SK-N-SH (cell line): ENCODE data around the gene ANK3. TPM values are rescaled to one million over a fixed set of nuclear protein-coding genes. Genes with fewer than 3 reads are reported as not detected.
A peak's percentile ranks its signal among the peaks of the same experiment; 100 is the strongest.

Source experiments
- CTCF ChIA-PET: fragments of 300-600, 350-600 bp; formaldehyde crosslinking; extraction: SDS; loops from one replicate; lab custom pipeline; 2021; lab: Yijun Ruan, JAX
- POLR2A ChIA-PET: fragments of 350-600 bp; sonication (Branson Sonifier 250); formaldehyde crosslinking; extraction: SDS; loops from one replicate; lab custom pipeline; 2020; ENCODE audit warnings: antibody characterized with exemption, inconsistent platforms; lab: Yijun Ruan, JAX
- DNase-seq: peaks from one replicate; pipeline ENCODE4 v3.0.0; 2012
- H2AFZ ChIP-seq: fragments of 200-600 bp; sonication (generic); 2 replicates; pipeline ENCODE4 v1.8.1; 2016; ENCODE audit warnings: antibody characterized with exemption, mild to moderate bottlenecking, low read depth
- H3F3A ChIP-seq: fragments of 200-600 bp; sonication (generic); replicated peaks from 2 replicates; pipeline ENCODE3; 2016; ENCODE audit warnings: antibody characterized with exemption, mild to moderate bottlenecking; ENCODE audit not compliant: insufficient read depth
- H3K27ac ChIP-seq, 2 experiments: fragments of 200-500 bp in 1 of 2; fragments of 200-600 bp in 1 of 2; sonication (Bioruptor generic) in 1 of 2; sonication (generic), shearing (Covaris generic) in 1 of 2; 2 replicates each; pipeline versions ENCODE4 v1.5.1 to v1.6.1; 2014 to 2016; ENCODE audit warnings: low read depth in 2 of 2, inconsistent platforms in 1 of 2, low read length in 1 of 2, mild to moderate bottlenecking in 1 of 2, mixed read lengths in 1 of 2
- H3K27me3 ChIP-seq: fragments of 200-600 bp; sonication (generic), shearing (Covaris generic); 2 replicates; pipeline ENCODE4 v1.6.1; 2016; ENCODE audit warnings: mixed run types; ENCODE audit not compliant: insufficient read depth
- H3K36me3 ChIP-seq, 2 experiments: fragments of 200-500 bp in 1 of 2; fragments of 200-600 bp in 1 of 2; sonication (Bioruptor generic) in 1 of 2; sonication (generic) in 1 of 2; replicated peaks in 1 of 2; 2 replicates each; pipeline versions ENCODE3 to v1.5.1; 2014 to 2016; ENCODE audit warnings: low read length in 1 of 2, mild to moderate bottlenecking in 1 of 2; ENCODE audit not compliant: insufficient read depth in 2 of 2, control insufficient read depth in 1 of 2
- H3K4me1 ChIP-seq, 2 experiments: fragments of 200-500 bp in 1 of 2; fragments of 200-600 bp in 1 of 2; sonication (Bioruptor generic) in 1 of 2; sonication (generic), shearing (Covaris generic) in 1 of 2; 2 replicates each; pipeline versions ENCODE4 v1.5.1 to v1.6.1; 2014 to 2016; ENCODE audit warnings: low read depth in 1 of 2, low read length in 1 of 2, mixed run types in 1 of 2; ENCODE audit not compliant: insufficient read depth in 2 of 2, control insufficient read depth in 1 of 2
- H3K4me2 ChIP-seq: fragments of 200-600 bp; sonication (generic), shearing (Covaris generic); 2 replicates; pipeline ENCODE4 v1.6.1; 2017; ENCODE audit warnings: mixed run types
- H3K4me3 ChIP-seq, 2 experiments: fragments of 200-500 bp in 1 of 2; fragments of 200-600 bp in 1 of 2; sonication (Bioruptor generic) in 1 of 2; sonication (generic), shearing (Covaris generic) in 1 of 2; 2 replicates each; pipeline versions ENCODE4 v1.5.1 to v1.8.1; 2014 to 2016; ENCODE audit warnings: low read depth in 2 of 2, inconsistent platforms in 1 of 2, low read length in 1 of 2, mild to moderate bottlenecking in 1 of 2, mixed read lengths in 1 of 2, moderate library complexity in 1 of 2
- H3K79me2 ChIP-seq: fragments of 200-600 bp; sonication (generic); 2 replicates; pipeline ENCODE4 v1.8.1; 2017; ENCODE audit warnings: mild to moderate bottlenecking; ENCODE audit not compliant: insufficient read depth
- H3K9ac ChIP-seq: fragments of 200-600 bp; sonication (generic); 2 replicates; pipeline ENCODE4 v1.6.1; 2017; ENCODE audit warnings: mixed run types
- H3K9me2 ChIP-seq: fragments of 200-600 bp; sonication (generic); 2 replicates; pipeline ENCODE4 v1.6.1; 2017; ENCODE audit warnings: mixed run types
- H3K9me3 ChIP-seq: fragments of 200-600 bp; sonication (generic); 2 replicates; pipeline ENCODE4 v1.6.1; 2017; ENCODE audit warnings: mixed run types, mild to moderate bottlenecking, moderate library complexity
- H4K20me1 ChIP-seq: fragments of 200-600 bp; sonication (generic); 2 replicates; pipeline ENCODE4 v1.6.1; 2017; ENCODE audit warnings: mild to moderate bottlenecking, mixed run types; ENCODE audit not compliant: insufficient read depth
- CHD2 ChIP-seq: fragments of 150-350 bp; IDR thresholded peaks from 2 replicates; pipeline ENCODE4 v1.6.1; 2018; ENCODE audit warnings: low read length; ENCODE audit not compliant: partially characterized antibody
- ELF1 ChIP-seq: IDR thresholded peaks from 2 replicates; pipeline ENCODE4 v1.4.0; 2012
- FOSL2 ChIP-seq: IDR thresholded peaks from 2 replicates; pipeline ENCODE4 v1.4.0; 2012; ENCODE audit warnings: low read depth, mild to moderate bottlenecking, moderate library complexity, borderline replicate concordance
- FOXJ3 ChIP-seq: sonication (generic); formaldehyde crosslinking; IDR thresholded peaks from 2 replicates; pipeline ENCODE4 v1.5.1; 2020; ENCODE audit warnings: mild to moderate bottlenecking, missing genetic modification reagents
- FOXM1 ChIP-seq: IDR thresholded peaks from 2 replicates; pipeline ENCODE4 v1.4.0; 2012; ENCODE audit warnings: low read depth, mild to moderate bottlenecking
- GABPA ChIP-seq: IDR thresholded peaks from 2 replicates; pipeline ENCODE4 v1.4.0; 2012; ENCODE audit warnings: low read depth, mild to moderate bottlenecking
- GATA2 ChIP-seq: sonication (generic); formaldehyde crosslinking; IDR thresholded peaks from 2 replicates; pipeline ENCODE4 v1.5.0; 2020; ENCODE audit warnings: mild to moderate bottlenecking, missing genetic modification reagents
- IRF3 ChIP-seq: fragments of 150-350 bp; IDR thresholded peaks from 2 replicates; pipeline ENCODE4 v1.6.1; 2016; ENCODE audit warnings: mild to moderate bottlenecking, low read depth, low read length
- JUND ChIP-seq: IDR thresholded peaks from 2 replicates; pipeline ENCODE4 v1.4.0; 2012
- MAX ChIP-seq: IDR thresholded peaks from 2 replicates; pipeline ENCODE4 v1.4.0; 2012; ENCODE audit warnings: low read depth
- MEF2A ChIP-seq: IDR thresholded peaks from 2 replicates; pipeline ENCODE4 v1.4.0; 2012; ENCODE audit warnings: low read depth, borderline replicate concordance
- MXI1 ChIP-seq: IDR thresholded peaks from 2 replicates; pipeline ENCODE4 v1.6.1; 2012; ENCODE audit warnings: mild to moderate bottlenecking, low read depth, low read length, improper control_type of control experiment
- NFIC ChIP-seq: IDR thresholded peaks from 2 replicates; pipeline ENCODE4 v1.4.0; 2012; ENCODE audit warnings: borderline replicate concordance
- NRF1 ChIP-seq: IDR thresholded peaks from 2 replicates; pipeline ENCODE4 v1.6.1; 2012; ENCODE audit warnings: low read depth, mild to moderate bottlenecking, low read length
- POLR2AphosphoS5 ChIP-seq: IDR thresholded peaks from 2 replicates; pipeline ENCODE4 v1.6.1; 2012; ENCODE audit warnings: low read depth, low read length
- RAD21 ChIP-seq: IDR thresholded peaks from 2 replicates; pipeline ENCODE4 v1.6.1; 2012; ENCODE audit warnings: mild to moderate bottlenecking, low read length
- RCOR1 ChIP-seq: fragments of 150-350 bp; IDR thresholded peaks from 2 replicates; pipeline ENCODE4 v1.6.1; 2017; ENCODE audit warnings: antibody characterized with exemption, low read length
- RXRA ChIP-seq: IDR thresholded peaks from 2 replicates; pipeline ENCODE4 v1.4.0; 2012; ENCODE audit warnings: low read depth, mild to moderate bottlenecking, borderline replicate concordance
- SMC3 ChIP-seq: IDR thresholded peaks from 2 replicates; pipeline ENCODE4 v1.6.1; 2012; ENCODE audit warnings: low read depth, low read length, improper control_type of control experiment
- TCF12 ChIP-seq: IDR thresholded peaks from 2 replicates; pipeline ENCODE4 v1.4.0; 2012
- USF1 ChIP-seq: IDR thresholded peaks from 2 replicates; pipeline ENCODE4 v1.4.0; 2012; ENCODE audit warnings: low read depth, borderline replicate concordance
- USF2 ChIP-seq: fragments of 150-350 bp; IDR thresholded peaks from 2 replicates; pipeline ENCODE4 v1.6.1; 2017; ENCODE audit warnings: antibody characterized with exemption, low read length, low read depth, borderline replicate concordance
- WGBS: methylation state at CpG from one replicate; pipeline ENCODE4 v1.1.6; 2017; ENCODE audit warnings: low lambda C conversion rate; 5-methylcytosine and 5-hydroxymethylcytosine counted together
- polyA plus RNA-seq, 3 experiments: library from polyadenylated mRNA; depleted of rRNA; stranded (reverse); fragments of >200 nt; gene quantifications; 2 replicates each; pipeline ENCODE4 v1.2.3, GENCODE V29; 2012

ANK3 gene
- polyA plus RNA-seq, 1 of the 3 experiments (the other 2 are of a cell fraction): 10.0 TPM

- H3K9me2 ChIP-seq: no peaks in the 10 kb centered on the region
- WGBS: 98% methylated on average over 5 of the region's 5 CpGs
- no peaks in the 10 kb centered on the region for H3K36me3 ChIP-seq
- H3K4me2 ChIP-seq: no peak overlapping the region
- ChIA-PET POLR2A (no interaction called here), CTCF (interaction anchor here (1.1 kb wide), 1 partner anchor 16 kb away, joined by 3 read pairs; no protein-coding TSS in a partner anchor)
- no peaks in the 10 kb centered on the region for H3K79me2 ChIP-seq
- H3K4me1 ChIP-seq: peaks cover 18 to 19% of the 10 kb centered on the region in 2 experiments
- H2AFZ ChIP-seq: no peak overlapping the region
- no peak overlapping the region for H3K4me3 ChIP-seq
- no peaks in the 10 kb centered on the region for H3K9me3 ChIP-seq
- H3K27ac ChIP-seq: no peak overlapping the region
- H3K27me3 ChIP-seq: no peaks in the 10 kb centered on the region
- H3F3A ChIP-seq: no peaks in the 10 kb centered on the region
- DNase-seq: no peak
- no peak for TF ChIP-seq MEF2A
- TF ChIP-seq RAD21: no peak
- no peak for TF ChIP-seq FOSL2
- no peak for TF ChIP-seq TCF12
- no peak for TF ChIP-seq MXI1
- TF ChIP-seq POLR2AphosphoS5: no peak
- H3K9ac ChIP-seq: no peak overlapping the region
- no peaks in the 10 kb centered on the region for H4K20me1 ChIP-seq
These were observed 37.6 kb downstream of the ANK3 start for GRCh38 chr10:60352105-60352504.

GRCh38 chr10:60351191-60351853, 38.4 kb downstream of the ANK3 start:
- H3K4me1 ChIP-seq: peaks cover 18 to 19% of the 10 kb centered on the region in 2 experiments
- no peaks in the 10 kb centered on the region for H3K9me2 ChIP-seq
- POLR2A ChIA-PET: no interaction called here
- H3K4me2 ChIP-seq: no peak overlapping the region
- CTCF ChIA-PET: no interaction called here
- H3K9ac ChIP-seq: no peak overlapping the region
- no peaks in the 10 kb centered on the region for H3K36me3 ChIP-seq
- H3K79me2 ChIP-seq: no peaks in the 10 kb centered on the region
- H3K4me3 ChIP-seq: no peak overlapping the region
- no peak for TF ChIP-seq ELF1
- no peak for TF ChIP-seq USF2
- TF ChIP-seq MAX: no peak
- TF ChIP-seq FOXM1: no peak
- 79% methylated on average over 4 of the region's 4 CpGs for WGBS
- H2AFZ ChIP-seq: 0 out of 2 replicates have a peak overlapping the region, but pooled peaks have one; percentile 63
- H3K27ac ChIP-seq: peak overlapping the region; percentile 50 to 51; a peak in 3 of 4 replicates
- H3K9me3 ChIP-seq: no peaks in the 10 kb centered on the region
- DNase-seq: no peak
- no peaks in the 10 kb centered on the region for H4K20me1 ChIP-seq
- H3K27me3 ChIP-seq: no peaks in the 10 kb centered on the region
- no peaks in the 10 kb centered on the region for H3F3A ChIP-seq

GRCh38 chr10:60350400-60350799, 39.3 kb downstream of the ANK3 start:
- peaks cover 18 to 19% of the 10 kb centered on the region in 2 experiments for H3K4me1 ChIP-seq
- 91% methylated on average over 2 of the region's 2 CpGs for WGBS
- peak overlapping the region; percentile 24; the same call in 1 of the 2 replicates for H3K4me2 ChIP-seq
- H3K4me3 ChIP-seq: no peak overlapping the region
- H3K27ac ChIP-seq: peak overlapping the region; percentile 29 to 51; a peak in 2 of 4 replicates
- no peak for DNase-seq
- H2AFZ ChIP-seq: 0 out of 2 replicates have a peak overlapping the region, but pooled peaks have one; percentile 63
- no peaks in the 10 kb centered on the region for H4K20me1 ChIP-seq
- no peaks in the 10 kb centered on the region for H3K36me3 ChIP-seq
- H3F3A ChIP-seq: no peaks in the 10 kb centered on the region
- ChIA-PET CTCF (no interaction called here), POLR2A (no interaction called here)
- H3K9ac ChIP-seq: no peak overlapping the region
- H3K9me3 ChIP-seq: no peaks in the 10 kb centered on the region
- H3K9me2 ChIP-seq: no peaks in the 10 kb centered on the region
- H3K79me2 ChIP-seq: no peaks in the 10 kb centered on the region
- no peaks in the 10 kb centered on the region for H3K27me3 ChIP-seq
- no peak for TF ChIP-seq RCOR1
- no peak for TF ChIP-seq GATA2
- TF ChIP-seq GABPA: no peak
- no peak for TF ChIP-seq JUND
- no peak for TF ChIP-seq TCF12
- TF ChIP-seq NFIC: no peak
- no peak for TF ChIP-seq FOXJ3 (CRISPR knock-in tag)
- no peak for TF ChIP-seq SMC3
- no peak for TF ChIP-seq MXI1
- no peak for TF ChIP-seq CHD2
- no peak for TF ChIP-seq IRF3
- TF ChIP-seq NRF1: no peak
- no peak for TF ChIP-seq FOXM1
- TF ChIP-seq USF1: no peak
- TF ChIP-seq RXRA: no peak
